Measurements from ENCODE around the gene LDLR.

Gene LDLR

GRCh38 chr19:11142528-11143171, 53.4 kb downstream of the LDLR start:
- no peak for TF ChIP-seq CTCF (conservative IDR thresholded peaks at IDR 0.05; ENCODE audit: low read length)
- peak; percentile 92 for DNase-seq (ENCODE audit: low read depth)
- peak overlapping the region; percentile 35 for H3K4me3 ChIP-seq (ENCODE audit: low read length)

- no peak overlapping the region for H3K4me3 ChIP-seq (ENCODE audit: low read length)
- DNase-seq (ENCODE audit: low read depth): no peak
- no peak for TF ChIP-seq CTCF (conservative IDR thresholded peaks at IDR 0.05; ENCODE audit: low read length)
Observed at GRCh38 chr19:11145536-11145924, 56.3 kb downstream of the LDLR start.

GRCh38 chr19:11148001-11148400, 58.7 kb downstream of the LDLR start:
- TF ChIP-seq CTCF (conservative IDR thresholded peaks at IDR 0.05; ENCODE audit: low read length): no peak

GRCh38 chr19:11151181-11151580, 61.9 kb downstream of the LDLR start:
- peak; percentile 39 for DNase-seq (ENCODE audit: low read depth)
- no peak for TF ChIP-seq CTCF (conservative IDR thresholded peaks at IDR 0.05; ENCODE audit: low read length)
- H3K4me3 ChIP-seq (ENCODE audit: low read length): no peak overlapping the region

More at GRCh38 chr19:11148001-11148400, 58.7 kb downstream of the LDLR start:
- DNase-seq (ENCODE audit: low read depth): no peak
- no peak overlapping the region for H3K4me3 ChIP-seq (ENCODE audit: low read length)

- TF ChIP-seq CTCF (conservative IDR thresholded peaks at IDR 0.05; ENCODE audit: low read length): no peak
- H3K4me3 ChIP-seq (ENCODE audit: low read length): no peak overlapping the region
- DNase-seq (ENCODE audit: low read depth): peak; percentile 87
Observed at GRCh38 chr19:11152318-11153062, 63.2 kb downstream of the LDLR start.

- DNase-seq (ENCODE audit: low read depth): no peak
- no peak for TF ChIP-seq CTCF (conservative IDR thresholded peaks at IDR 0.05; ENCODE audit: low read length)
- peak overlapping the region; percentile 81 for H3K4me3 ChIP-seq (ENCODE audit: low read length)
Observed at GRCh38 chr19:11154683-11155047, 65.4 kb downstream of the LDLR start.
